HEK293 (cell line): ENCODE measurements around the gene RASL10B.

ENCODE experiments used
- OVOL3 ChIP-seq: fragments of 450-650 bp; formaldehyde crosslinking; IDR thresholded peaks from 2 replicates; pipeline ENCODE4 v1.5.1; 2016; ENCODE audit warnings: missing biosample characterization, missing genetic modification characterization
- YY1 ChIP-seq: fragments of 450-650 bp; formaldehyde crosslinking; IDR thresholded peaks from 2 replicates; pipeline ENCODE4 v1.5.1; 2018; ENCODE audit warnings: missing biosample characterization, missing genetic modification characterization
- ZBTB21 ChIP-seq: fragments of 450-650 bp; formaldehyde crosslinking; IDR thresholded peaks from 2 replicates; pipeline ENCODE4 v1.5.1; 2017; ENCODE audit warnings: missing biosample characterization, missing genetic modification characterization
- ZNF266 ChIP-seq: fragments of 450-650 bp; formaldehyde crosslinking; IDR thresholded peaks from 2 replicates; pipeline ENCODE4 v1.5.1; 2016; ENCODE audit warnings: missing biosample characterization, missing genetic modification characterization, low read depth
- TF ChIP-seq, protein P1 (sequence below): fragments of 450-650 bp; formaldehyde crosslinking; IDR thresholded peaks from 2 replicates; pipeline ENCODE4 v1.5.1; 2017; ENCODE audit warnings: missing biosample characterization, missing genetic modification characterization
- TF ChIP-seq, protein P2 (sequence below): fragments of 450-650 bp; formaldehyde crosslinking; IDR thresholded peaks from 2 replicates; pipeline ENCODE4 v1.5.1; 2016; ENCODE audit warnings: missing biosample characterization, missing genetic modification characterization
- TF ChIP-seq, protein P3 (sequence below): fragments of 450-650 bp; formaldehyde crosslinking; IDR thresholded peaks from 2 replicates; pipeline ENCODE4 v1.5.1; 2016; ENCODE audit warnings: missing biosample characterization, missing genetic modification characterization
- TF ChIP-seq, protein P4 (sequence below): fragments of 450-650 bp; formaldehyde crosslinking; IDR thresholded peaks from 2 replicates; pipeline ENCODE4 v1.5.1; 2016; ENCODE audit warnings: missing biosample characterization, missing genetic modification characterization, low read depth

DNA sequence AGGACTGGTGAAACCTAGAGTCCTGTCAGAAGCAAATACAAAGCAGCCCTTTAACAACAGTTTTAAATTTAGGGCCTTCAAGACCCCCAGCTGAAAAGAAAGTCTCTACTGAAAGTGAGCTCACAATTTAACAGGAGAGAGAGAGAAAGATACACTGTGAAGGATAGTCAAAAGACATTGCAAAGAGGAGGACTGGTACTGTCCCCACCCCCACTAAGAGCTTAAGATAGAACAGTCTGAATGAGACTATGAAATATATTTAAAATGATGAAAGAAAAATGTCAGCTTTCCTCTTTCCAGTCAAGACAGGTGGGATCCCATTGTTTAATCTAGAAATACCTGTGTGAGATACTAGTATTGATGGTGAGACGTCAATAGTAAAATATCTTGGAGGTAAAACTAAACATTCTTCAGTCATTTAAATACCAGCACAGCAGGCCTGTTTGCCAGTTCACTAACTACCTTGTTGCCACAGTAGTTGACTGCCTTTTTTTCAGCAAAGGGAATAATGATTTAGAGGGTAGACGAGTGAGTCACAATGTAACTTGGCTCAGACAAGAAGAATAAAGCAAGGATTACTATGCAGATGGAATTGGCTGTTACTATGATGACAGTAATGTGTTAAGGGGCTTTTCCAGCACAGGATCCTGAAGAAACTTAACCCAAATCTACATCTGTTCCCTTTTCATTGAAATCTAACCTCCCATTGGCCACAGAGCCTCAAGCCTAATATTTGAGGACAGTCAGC, 47.2 kb upstream of the RASL10B start:
- TF ChIP-seq, protein P1, sequence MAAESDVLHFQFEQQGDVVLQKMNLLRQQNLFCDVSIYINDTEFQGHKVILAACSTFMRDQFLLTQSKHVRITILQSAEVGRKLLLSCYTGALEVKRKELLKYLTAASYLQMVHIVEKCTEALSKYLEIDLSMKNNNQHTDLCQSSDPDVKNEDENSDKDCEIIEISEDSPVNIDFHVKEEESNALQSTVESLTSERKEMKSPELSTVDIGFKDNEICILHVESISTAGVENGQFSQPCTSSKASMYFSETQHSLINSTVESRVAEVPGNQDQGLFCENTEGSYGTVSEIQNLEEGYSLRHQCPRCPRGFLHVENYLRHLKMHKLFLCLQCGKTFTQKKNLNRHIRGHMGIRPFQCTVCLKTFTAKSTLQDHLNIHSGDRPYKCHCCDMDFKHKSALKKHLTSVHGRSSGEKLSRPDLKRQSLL (tag by site-specific recombination) = no peak
- TF ChIP-seq, protein P2, sequence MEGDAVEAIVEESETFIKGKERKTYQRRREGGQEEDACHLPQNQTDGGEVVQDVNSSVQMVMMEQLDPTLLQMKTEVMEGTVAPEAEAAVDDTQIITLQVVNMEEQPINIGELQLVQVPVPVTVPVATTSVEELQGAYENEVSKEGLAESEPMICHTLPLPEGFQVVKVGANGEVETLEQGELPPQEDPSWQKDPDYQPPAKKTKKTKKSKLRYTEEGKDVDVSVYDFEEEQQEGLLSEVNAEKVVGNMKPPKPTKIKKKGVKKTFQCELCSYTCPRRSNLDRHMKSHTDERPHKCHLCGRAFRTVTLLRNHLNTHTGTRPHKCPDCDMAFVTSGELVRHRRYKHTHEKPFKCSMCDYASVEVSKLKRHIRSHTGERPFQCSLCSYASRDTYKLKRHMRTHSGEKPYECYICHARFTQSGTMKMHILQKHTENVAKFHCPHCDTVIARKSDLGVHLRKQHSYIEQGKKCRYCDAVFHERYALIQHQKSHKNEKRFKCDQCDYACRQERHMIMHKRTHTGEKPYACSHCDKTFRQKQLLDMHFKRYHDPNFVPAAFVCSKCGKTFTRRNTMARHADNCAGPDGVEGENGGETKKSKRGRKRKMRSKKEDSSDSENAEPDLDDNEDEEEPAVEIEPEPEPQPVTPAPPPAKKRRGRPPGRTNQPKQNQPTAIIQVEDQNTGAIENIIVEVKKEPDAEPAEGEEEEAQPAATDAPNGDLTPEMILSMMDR (tag by site-specific recombination) = no peak
- no peak for TF ChIP-seq ZBTB21
- no peak for TF ChIP-seq OVOL3 (tag by site-specific recombination)
- TF ChIP-seq, protein P3, sequence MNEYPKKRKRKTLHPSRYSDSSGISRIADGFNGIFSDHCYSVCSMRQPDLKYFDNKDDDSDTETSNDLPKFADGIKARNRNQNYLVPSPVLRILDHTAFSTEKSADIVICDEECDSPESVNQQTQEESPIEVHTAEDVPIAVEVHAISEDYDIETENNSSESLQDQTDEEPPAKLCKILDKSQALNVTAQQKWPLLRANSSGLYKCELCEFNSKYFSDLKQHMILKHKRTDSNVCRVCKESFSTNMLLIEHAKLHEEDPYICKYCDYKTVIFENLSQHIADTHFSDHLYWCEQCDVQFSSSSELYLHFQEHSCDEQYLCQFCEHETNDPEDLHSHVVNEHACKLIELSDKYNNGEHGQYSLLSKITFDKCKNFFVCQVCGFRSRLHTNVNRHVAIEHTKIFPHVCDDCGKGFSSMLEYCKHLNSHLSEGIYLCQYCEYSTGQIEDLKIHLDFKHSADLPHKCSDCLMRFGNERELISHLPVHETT (tag by site-specific recombination) = no peak
- no peak for TF ChIP-seq YY1
- TF ChIP-seq, protein P4, sequence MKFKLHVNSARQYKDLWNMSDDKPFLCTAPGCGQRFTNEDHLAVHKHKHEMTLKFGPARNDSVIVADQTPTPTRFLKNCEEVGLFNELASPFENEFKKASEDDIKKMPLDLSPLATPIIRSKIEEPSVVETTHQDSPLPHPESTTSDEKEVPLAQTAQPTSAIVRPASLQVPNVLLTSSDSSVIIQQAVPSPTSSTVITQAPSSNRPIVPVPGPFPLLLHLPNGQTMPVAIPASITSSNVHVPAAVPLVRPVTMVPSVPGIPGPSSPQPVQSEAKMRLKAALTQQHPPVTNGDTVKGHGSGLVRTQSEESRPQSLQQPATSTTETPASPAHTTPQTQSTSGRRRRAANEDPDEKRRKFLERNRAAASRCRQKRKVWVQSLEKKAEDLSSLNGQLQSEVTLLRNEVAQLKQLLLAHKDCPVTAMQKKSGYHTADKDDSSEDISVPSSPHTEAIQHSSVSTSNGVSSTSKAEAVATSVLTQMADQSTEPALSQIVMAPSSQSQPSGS (tag by site-specific recombination) = no peak
- TF ChIP-seq ZNF266 (tag by site-specific recombination) = no peak
